Measurements from ENCODE around the gene CD68. TPM values are rescaled to one million over a fixed set of nuclear protein-coding genes. Genes with fewer than 3 reads are reported as not detected.
A peak's percentile ranks its signal among the peaks of the same experiment; 100 is the strongest.
"Not testable (repeated sequence)": the region's sequence is repeated elsewhere in the genome, so short reads cannot be mapped to it uniquely, and the experiment has no call there.

Gene CD68
- total RNA-seq, 1 donor from 2014 or later = 83.0 TPM

- no peak for DNase-seq (ENCODE audit: low spot score)
- ATAC-seq = no peak
- intact Hi-C loops (cut with DNase I) = no loop called here
These were observed 13.1 kb downstream of the CD68 start for GRCh38 chr17:7592422-7593021.

GRCh38 chr17:7593296-7593695, 13.9 kb downstream of the CD68 start:
- intact Hi-C loops (cut with DNase I) = no loop called here
- DNase-seq (ENCODE audit: low spot score) = no peak
- no peak for ATAC-seq

GRCh38 chr17:7597561-7597960, 18.1 kb downstream of the CD68 start:
- intact Hi-C loops (cut with DNase I); ATAC-seq; DNase-seq (ENCODE audit: low spot score): not testable (repeated sequence)

GRCh38 chr17:7606280-7606679, 26.8 kb downstream of the CD68 start:
- DNase-seq (ENCODE audit: low spot score) (no peak), ATAC-seq (no peak)
- intact Hi-C loops (cut with DNase I) = no loop called here

GRCh38 chr17:7610641-7611040, 31.2 kb downstream of the CD68 start:
- ATAC-seq (no peak), DNase-seq (ENCODE audit: low spot score) (no peak)
- intact Hi-C loops (cut with DNase I) = no loop called here

- no peak for DNase-seq (ENCODE audit: low spot score)
- ATAC-seq = no peak
- intact Hi-C loops (cut with DNase I) = no loop called here
These were observed 32.3 kb downstream of the CD68 start for GRCh38 chr17:7611635-7612293.

- DNase-seq (ENCODE audit: low spot score) (no peak), ATAC-seq (no peak)
- intact Hi-C loops (cut with DNase I) = no loop called here
These were observed 32.8 kb downstream of the CD68 start for GRCh38 chr17:7612294-7612640.

GRCh38 chr17:7613769-7614424, 34.5 kb downstream of the CD68 start:
- DNase-seq (ENCODE audit: low spot score) (no peak), ATAC-seq (no peak)
- intact Hi-C loops (cut with DNase I) = no loop called here

- DNase-seq (ENCODE audit: low spot score) (peak; percentile 99), ATAC-seq (peak; percentile 99)
- intact Hi-C loops (cut with DNase I) = no loop called here
These were observed 35.2 kb downstream of the CD68 start, which contains the start of gene FXR2 for GRCh38 chr17:7614425-7615264. Gene FXR2 (minus strand): TSS chr17:7614897. CDS start chr17:7614532, 365 bp downstream.

- intact Hi-C loops (cut with DNase I) = no loop called here
- DNase-seq (ENCODE audit: low spot score) (no peak), ATAC-seq (no peak)
These were observed 35.9 kb downstream of the CD68 start for GRCh38 chr17:7615265-7615747.

GRCh38 chr17:7618608-7619007, 39.2 kb downstream of the CD68 start:
- intact Hi-C loops (cut with DNase I) = no loop called here
- DNase-seq (ENCODE audit: low spot score) = no peak
- ATAC-seq = no peak

GRCh38 chr17:7620835-7621234, 41.4 kb downstream of the CD68 start:
- intact Hi-C loops (cut with DNase I) = no loop called here
- ATAC-seq = no peak

GRCh38 chr17:7623661-7624060, 44.2 kb downstream of the CD68 start:
- ATAC-seq (no peak), DNase-seq (ENCODE audit: low spot score) (no peak)
- intact Hi-C loops (cut with DNase I) = no loop called here

More at GRCh38 chr17:7620835-7621234, 41.4 kb downstream of the CD68 start:
- no peak for DNase-seq (ENCODE audit: low spot score)

GRCh38 chr17:7625749-7626148, 46.3 kb downstream of the CD68 start:
- DNase-seq (ENCODE audit: low spot score); intact Hi-C loops (cut with DNase I); ATAC-seq: not testable (repeated sequence)

GRCh38 chr17:7626307-7626706, 46.9 kb downstream of the CD68 start:
- intact Hi-C loops (cut with DNase I) = no loop called here
- DNase-seq (ENCODE audit: low spot score) (no peak), ATAC-seq (no peak)

- intact Hi-C loops (cut with DNase I) = no loop called here
- ATAC-seq = no peak
- DNase-seq (ENCODE audit: low spot score) = no peak
These were observed 47.5 kb downstream of the CD68 start for GRCh38 chr17:7626956-7627249.

GRCh38 chr17:7627250-7628121, 48.0 kb downstream of the CD68 start, which contains the start of gene SAT2:
Gene SAT2 (minus strand): TSS chr17:7627821. CDS start chr17:7627635, 186 bp downstream.
- intact Hi-C loops (cut with DNase I) = no loop called here
- ATAC-seq = peak; percentile 99
- peak; percentile 97 for DNase-seq (ENCODE audit: low spot score)

GRCh38 chr17:7629939-7630571, 50.6 kb downstream of the CD68 start, which contains the start of gene SHBG:
Gene SHBG (plus strand): TSS chr17:7630135. CDS start chr17:7630173, 38 bp downstream.
- ATAC-seq (no peak), DNase-seq (ENCODE audit: low spot score) (no peak)
- intact Hi-C loops (cut with DNase I) = loop anchor here (10.0 kb wide), 1 partner anchor 55 kb away; the partner anchor contains the start of genes TP53 and WRAP53
